Activated CD8-positive, alpha-beta memory T cell treated with anti-CD3 and anti-CD28 coated beads, Interleukin-2, amount 50 U/mL, for 48 hours (primary cell): ENCODE data around the gene OR10G3.

Experiments
- DNase-seq: peaks from one replicate; pipeline ENCODE4 v3.0.0-alpha.2; 2020

The OR10G3 gene

DNA sequence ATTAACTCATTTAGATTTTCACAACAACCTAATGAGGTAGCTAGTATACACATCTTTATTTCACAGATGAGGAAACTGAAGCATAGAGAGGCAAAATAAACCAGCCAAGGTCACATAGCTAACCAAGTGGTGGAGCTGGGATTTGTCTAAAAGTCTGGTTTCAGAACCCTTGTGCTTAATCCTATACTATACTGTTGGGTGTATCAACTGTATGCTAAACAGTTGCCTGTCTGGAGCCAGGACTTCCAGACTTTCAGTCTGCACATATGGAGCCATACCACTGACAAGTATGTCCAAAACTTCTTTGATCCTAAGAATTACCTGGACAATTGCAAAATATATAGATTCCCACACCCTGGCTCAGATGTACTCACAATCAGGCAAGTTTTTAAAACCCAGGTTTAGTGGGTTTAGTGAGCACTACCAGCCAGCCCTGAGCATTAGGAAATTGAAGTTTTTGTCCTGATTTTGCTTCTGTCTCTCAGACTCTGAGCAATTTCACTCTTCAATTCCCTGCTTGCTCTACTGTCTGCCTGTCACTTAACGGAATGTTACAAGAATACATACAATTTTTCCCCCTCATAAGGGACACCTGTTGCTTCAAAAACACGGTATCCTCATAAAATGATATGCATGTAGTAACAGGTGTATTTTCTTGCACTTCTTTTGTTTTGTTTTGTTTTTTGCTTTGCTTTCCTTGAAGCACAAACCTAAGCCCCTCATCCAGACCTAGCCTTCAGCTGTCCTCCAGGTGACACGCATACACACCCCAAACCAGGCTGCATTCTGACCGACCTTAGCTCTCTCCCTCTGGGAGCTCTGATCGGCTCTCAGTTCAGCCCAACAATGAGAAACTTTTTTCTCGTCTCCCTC lies 44.1 kb downstream of the OR10G3 start:
- DNase-seq, result no peak

DNA sequence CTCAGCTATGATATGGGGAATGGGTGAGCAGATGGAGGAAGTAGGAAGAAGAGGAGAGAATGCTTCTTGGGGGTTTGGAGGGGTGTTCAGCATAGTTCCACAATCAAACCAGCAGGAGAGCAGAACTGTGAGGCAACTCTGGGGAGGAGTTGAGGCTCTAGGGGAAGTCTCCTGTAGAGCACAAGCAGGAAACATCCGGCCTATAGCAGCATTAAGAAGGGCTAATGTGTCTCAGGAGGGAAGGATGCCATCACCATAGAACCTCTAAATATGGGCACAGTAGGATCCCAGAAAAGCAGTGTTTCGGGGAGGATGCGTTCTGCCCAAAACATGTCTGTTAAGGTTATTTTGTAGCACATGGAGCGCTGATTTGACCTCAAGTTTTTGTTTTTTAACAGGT lies 45.3 kb downstream of the OR10G3 start:
- DNase-seq, result no peak

DNA sequence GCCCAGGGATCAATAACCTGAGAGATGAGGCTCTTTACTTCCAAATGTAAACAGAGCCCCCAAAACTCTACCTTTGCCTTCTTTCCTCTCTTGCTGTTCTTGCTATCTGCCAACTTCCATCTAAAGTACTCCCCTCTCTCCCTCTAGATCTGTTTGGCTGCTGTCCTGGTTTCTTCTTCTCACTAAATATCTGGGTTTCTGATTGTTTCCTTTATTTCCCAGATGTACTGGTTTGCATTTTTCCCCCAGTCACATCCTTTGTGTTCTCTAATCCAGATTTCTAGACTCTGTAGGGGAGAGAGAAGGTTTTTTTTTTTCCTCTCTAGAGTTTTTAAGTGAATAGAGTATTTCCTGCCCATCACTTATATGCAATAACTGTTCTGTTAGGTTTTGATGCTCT lies 46.6 kb downstream of the OR10G3 start:
- DNase-seq, result no peak

DNA sequence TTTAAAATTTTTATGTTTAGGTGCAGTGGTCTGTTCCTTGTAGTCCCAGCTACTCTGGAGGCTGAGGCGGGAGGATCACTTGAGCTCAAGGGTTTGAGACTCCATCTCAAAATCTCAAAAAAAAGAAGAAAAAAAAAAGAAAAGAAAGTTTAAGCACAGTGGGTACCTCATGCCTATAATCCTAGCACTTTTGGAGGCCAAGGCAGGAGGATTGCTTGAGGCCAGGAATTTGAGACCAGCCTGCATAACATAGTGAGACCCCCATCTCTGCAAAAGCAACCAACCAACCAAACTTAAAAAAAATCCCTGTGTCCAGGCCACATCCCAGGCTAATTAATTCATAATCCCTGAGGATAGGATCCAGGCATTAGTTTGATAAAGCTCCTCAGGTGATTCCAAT lies 50.4 kb downstream of the OR10G3 start:
- no peak for DNase-seq

DNA sequence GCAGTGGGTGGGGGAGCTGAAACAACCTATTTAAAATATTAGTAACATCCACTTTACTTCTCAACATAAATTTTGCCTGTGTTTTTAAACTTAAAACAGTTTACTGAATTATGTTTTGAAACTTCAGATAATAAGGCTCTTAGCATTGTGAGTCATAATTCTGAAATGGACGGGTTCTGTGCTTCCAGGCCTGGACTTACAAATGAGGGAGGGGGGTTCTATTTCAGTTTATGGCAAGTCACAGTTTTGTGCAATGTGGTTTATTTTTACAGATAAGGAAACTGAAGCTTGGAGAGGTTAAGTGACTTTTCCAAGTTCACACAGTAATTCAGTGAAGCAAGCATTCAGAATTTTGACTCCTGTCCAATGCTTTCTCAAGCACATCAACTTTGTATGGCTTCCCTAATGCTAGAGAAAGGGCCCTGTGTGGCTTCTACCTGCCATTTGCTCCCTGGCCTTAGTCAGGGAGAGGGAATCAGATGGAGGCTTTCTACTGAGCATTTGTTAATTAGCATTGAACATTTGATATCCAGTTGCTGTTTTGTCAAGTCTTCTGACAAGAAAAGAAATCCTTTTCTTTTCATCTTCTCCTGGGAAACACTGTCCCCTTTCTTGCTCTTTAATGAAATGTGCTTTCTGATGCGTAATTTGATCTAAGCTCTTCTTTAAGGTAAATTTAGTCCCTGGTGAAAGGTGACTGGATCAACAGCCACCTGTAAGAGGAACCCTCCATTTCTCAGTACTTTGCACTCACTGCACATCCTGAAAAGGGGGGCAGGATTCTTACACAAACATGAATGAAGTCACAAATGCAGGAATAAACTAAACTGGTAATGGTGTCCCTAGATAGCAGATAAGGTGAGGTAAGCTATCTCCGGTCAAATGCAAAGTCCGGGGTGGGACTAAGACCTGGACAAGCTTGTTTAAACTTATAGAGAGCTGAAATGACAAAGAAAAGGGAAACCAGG lies 51.2 kb downstream of the OR10G3 start:
- DNase-seq, result no peak

DNA sequence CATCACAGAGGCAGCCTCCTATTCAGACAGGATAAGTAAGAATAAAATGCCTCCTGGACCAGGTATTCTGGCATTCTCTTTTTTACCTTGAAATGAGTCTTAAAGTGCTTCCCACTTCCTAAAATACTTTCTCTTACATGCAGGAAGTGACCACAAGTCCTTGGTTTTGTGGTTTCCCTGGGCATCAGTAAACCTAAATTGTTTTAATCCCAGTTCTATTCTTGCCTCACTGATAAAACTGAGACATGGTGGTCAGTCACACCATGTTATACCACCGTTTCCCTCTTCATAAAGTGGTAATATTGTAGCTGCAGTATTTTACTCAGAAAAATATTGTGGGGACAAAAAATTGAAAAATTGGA lies 52.6 kb downstream of the OR10G3 start:
- no peak for DNase-seq

DNA sequence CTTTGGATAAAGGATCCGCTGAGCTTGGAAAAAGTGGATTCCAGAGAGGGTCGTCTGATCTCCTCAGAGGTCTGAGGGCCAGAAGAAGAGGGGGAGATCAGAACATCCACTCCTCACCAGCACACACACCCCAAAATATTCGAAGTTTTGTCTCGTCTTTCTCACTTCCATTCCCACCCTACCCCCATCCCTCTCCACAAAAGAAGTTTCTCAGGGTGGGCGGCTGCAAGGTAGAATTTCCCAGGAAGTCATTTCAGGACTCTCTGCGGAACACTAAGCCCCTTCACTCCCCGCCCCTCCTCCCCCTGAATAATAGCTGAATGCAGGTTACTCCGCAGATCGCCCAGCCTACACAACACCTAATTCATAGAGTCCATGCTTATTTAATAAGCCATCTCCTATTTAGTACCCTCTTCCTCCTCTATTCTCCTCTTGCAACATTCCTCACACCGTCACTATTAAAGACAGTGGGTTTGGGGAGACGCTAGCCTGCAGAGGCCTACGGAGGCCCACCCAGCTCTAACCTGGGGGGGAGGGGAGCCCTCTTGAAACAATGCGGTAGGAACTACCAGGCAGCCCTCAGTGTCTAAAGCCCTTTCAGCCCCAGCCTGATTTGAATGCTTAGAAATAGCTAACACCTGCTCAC lies 53.1 kb downstream of the OR10G3 start:
- no peak for DNase-seq

DNA sequence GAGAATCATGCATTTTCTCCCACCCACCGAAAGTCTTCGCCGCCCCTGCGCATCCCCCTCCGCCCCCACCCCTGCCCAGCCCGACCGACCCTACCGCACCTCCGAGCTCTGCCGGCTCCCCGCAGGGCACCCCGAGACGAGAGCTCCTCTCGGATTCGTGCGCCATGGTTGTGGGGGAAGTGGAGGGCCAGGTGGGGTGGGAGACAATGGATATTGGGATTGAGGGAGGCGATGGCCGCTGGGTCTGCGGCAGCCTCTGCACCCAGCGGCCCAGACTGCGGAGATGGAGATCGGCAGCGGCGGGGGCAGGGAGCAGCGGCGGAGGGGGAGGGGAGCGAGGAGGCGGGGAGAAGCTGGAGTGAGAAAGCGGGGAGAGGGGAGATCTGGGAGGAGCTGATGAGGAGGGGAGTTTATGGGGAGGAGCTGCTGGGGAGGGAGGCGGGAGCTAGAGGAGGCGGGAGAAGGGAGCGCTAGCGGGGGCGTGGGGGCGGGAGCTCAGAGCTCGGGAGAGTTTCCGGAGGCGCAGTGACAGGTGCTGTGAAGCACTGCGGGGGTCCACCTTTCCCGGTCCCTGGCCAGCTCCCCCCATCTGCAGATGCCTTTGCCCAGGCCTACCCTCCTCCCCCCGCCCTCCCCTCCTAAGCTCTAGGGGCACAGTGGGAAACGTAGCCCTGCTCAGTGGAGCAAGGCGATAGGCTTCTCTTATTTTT lies 53.8 kb downstream of the OR10G3 start, which contains the start of gene SALL2:
TSS of gene SALL2 (minus strand) at position 385 of the 710 bp plus-strand sequence. CDS start at position 166, 219 bp downstream.
- peak; percentile 80 for DNase-seq

DNA sequence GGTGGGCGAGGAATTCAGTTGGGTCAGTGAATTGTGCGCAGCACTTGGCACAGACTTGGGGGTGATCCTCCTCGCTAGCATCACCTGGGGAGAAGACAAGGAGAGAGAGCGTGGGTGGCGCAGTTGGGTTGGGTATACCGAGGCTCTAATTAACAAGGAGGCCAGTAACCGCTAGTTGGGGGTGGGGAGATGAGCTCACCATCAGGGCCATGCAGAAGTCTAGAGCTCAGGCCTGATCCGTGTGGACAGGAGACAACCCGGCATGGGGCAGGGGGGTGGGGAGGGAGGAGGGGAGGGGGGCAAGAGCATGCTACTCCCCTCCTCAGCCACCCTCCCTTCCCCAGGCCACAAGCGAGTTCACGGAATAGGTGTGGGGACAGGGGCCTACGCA lies 54.3 kb downstream of the OR10G3 start:
- DNase-seq, result no peak

DNA sequence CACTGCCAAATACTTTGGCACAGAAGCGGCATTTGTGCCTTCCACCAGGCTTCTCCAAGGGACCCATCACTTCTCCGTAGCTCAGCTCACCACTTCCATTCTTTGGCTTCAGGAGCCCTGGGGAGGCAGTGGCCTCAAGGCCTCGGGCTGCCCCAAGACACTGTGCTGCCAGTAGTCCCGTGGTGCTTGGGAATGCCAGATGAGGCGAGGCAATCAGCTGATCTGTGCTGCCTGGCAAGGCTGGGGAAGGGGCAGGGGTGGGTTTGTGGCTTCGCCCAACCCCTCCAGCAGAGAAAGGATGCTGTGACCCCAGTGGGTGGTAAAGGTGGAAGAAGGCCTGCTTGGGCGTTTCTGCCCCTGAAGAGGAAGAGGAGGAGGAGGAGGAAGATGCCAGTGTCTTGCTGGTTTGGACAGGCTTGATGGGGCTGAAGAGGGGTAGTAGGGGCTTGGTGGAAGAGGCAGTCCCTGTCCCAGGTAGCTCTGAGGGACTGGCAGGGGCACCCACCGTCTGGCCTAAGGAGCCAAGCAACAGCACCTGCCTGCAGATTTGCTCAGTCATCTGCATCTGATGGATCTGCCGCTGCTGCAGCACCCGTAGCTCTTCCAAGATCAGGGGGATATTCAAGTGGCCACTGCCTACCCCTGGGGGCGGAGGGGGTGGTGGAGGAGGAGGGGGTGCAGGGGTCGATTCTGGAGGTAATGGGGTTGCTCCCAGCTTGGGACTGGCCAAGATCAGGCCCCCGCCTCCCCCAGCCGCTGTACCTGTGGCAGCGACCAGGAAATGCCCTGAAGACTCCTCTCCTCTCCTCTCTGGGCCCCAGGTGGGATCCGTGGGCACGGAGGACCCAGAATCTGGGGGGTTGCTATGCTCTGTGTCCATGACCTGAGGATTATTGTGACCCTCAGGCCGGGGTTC lies 55.0 kb downstream of the OR10G3 start:
- DNase-seq, result no peak

DNA sequence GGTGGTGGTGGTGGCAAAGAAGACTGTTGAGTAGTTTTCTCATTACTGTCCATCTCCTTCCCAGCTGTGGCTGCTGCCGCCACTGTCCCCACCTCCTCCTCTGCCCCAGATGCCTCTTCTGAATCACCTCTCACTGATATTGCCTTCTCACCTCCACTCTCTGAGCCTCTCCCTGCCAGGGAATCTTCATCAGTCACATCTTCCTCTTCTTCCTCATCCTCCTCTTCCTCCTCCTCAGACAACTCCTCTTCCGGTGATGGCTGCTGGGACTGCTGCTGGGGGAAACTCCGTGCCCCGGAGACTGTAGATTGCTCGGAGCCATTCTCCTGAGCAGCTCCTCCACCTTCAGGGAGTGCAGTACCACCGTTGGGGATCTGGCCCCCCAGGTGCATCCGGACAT lies 56.7 kb downstream of the OR10G3 start:
- DNase-seq, result no peak

DNA sequence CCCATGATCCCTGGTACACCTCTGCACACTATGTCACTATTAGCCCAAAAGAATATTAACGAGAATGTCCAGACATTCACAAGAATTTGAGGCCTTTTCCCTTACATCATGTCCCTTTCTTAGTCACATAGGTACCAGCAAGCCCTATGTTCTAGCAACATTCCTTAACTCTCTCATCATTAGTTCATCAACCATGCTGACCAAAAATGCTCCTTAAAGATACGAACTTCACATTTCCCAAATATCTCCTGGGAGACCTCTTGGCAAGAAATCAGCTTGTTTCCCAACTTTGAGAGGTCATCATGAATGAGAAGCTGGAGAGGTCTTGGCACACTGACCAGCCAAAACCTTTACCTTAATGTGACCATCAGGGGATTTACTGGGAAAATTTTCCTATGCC lies 58.4 kb downstream of the OR10G3 start:
- DNase-seq, result no peak

DNA sequence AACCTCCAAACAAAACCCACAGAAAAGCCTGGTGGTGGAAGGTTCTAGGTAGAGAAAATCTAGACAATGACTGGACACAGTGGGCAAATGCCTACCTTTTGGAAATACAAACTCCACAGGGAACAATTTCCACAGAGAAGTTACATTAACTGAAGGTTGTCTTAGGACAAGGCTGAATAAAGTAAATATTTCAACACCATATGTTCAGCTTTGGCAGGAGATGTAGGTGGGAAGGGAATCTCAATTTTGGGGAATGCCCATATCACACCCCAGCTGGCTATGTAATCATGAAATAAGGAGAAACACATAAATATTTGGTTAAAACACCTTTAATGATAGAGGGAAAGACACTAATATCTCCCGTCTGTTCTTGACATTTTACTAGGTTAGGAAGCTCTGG lies 59.1 kb downstream of the OR10G3 start:
- no peak for DNase-seq

DNA sequence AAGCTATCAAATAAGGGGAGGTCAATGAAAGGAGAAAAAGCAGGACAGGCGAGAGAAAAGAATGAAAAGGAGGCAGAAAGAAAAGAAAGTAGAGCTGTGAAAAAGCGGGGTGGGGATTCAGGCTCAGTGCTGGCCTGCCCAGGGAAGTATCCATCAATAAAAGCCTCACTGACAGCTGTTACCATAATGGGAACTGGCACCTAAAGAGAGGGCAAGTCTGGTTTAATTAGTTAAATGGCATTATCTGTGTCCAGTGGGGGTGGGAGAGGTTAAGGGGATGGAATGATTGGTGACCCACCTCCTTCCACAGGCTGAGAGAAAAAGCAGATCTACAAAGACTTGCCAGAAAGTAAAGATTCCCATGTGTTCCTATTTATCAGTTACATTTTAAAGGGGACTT lies 61.2 kb downstream of the OR10G3 start:
- no peak for DNase-seq
